HepG2 (cell line): ENCODE measurements around the gene SULT6B1. TPM values are rescaled to one million over a fixed set of nuclear protein-coding genes. Genes with fewer than 3 reads are reported as not detected.
A peak's percentile ranks its signal among the peaks of the same experiment; 100 is the strongest.

Experiments used
- ATF7 ChIP-seq, 2 experiments: fragments of 450-650 bp in 1 of 2; sonication (generic) in 1 of 2; formaldehyde crosslinking in 1 of 2; IDR thresholded peaks; 2 replicates each; pipeline versions ENCODE4 v1.4.0 to v1.6.1; 2016 to 2020; ENCODE audit warnings: antibody characterized with exemption in 1 of 2, mild to moderate bottlenecking in 1 of 2, missing genetic modification reagents in 1 of 2
- BHLHE40 ChIP-seq: IDR thresholded peaks from 2 replicates; pipeline ENCODE4 v1.6.1; 2011; ENCODE audit warnings: low read length, improper control_type of control experiment
- DNMT3B ChIP-seq: conservative IDR thresholded peaks from 2 replicates; pipeline ENCODE4 v1.6.1; 2016; ENCODE audit warnings: missing biosample characterization, control low read depth
- FUBP1 ChIP-seq: sonication (generic); formaldehyde crosslinking; IDR thresholded peaks from 2 replicates; pipeline ENCODE4 v1.5.1; 2020; ENCODE audit warnings: missing genetic modification reagents, mild to moderate bottlenecking, borderline replicate concordance
- IRF9 ChIP-seq: sonication (generic); formaldehyde crosslinking; IDR thresholded peaks from 2 replicates; pipeline ENCODE4 v1.8.0; 2022; ENCODE audit warnings: missing genetic modification reagents, mild to moderate bottlenecking, borderline replicate concordance
- ISL2 ChIP-seq: sonication (generic); formaldehyde crosslinking; IDR thresholded peaks from 2 replicates; pipeline ENCODE4 v1.5.0; 2020; ENCODE audit warnings: missing genetic modification reagents
- PBX2 ChIP-seq: IDR thresholded peaks from 2 replicates; pipeline ENCODE4 v1.6.1; 2016; ENCODE audit warnings: control low read depth
- PHF5A ChIP-seq: IDR thresholded peaks from one replicate; pipeline ENCODE4 v1.6.1; 2018; ENCODE audit warnings: low read depth, missing genetic modification reagents; ENCODE audit not compliant: unreplicated experiment
- REST ChIP-seq, 2 experiments: IDR thresholded peaks; 2 replicates each; pipeline ENCODE4 v1.6.1; 2011 to 2012; ENCODE audit warnings: low read length in 2 of 2, borderline replicate concordance in 1 of 2, low read depth in 1 of 2, mild to moderate bottlenecking in 1 of 2, moderate library complexity in 1 of 2
- RFXAP ChIP-seq: sonication (generic); formaldehyde crosslinking; IDR thresholded peaks from 2 replicates; pipeline ENCODE4 v1.4.0; 2020; ENCODE audit warnings: missing genetic modification reagents, borderline replicate concordance
- SMYD3 ChIP-seq: sonication (generic); formaldehyde crosslinking; IDR thresholded peaks from 2 replicates; pipeline ENCODE4 v1.8.1; 2023; ENCODE audit warnings: mild to moderate bottlenecking, missing genetic modification reagents
- STAG1 ChIP-seq: sonication (generic); formaldehyde crosslinking; IDR thresholded peaks from 2 replicates; pipeline ENCODE4 v1.4.0; 2020; ENCODE audit warnings: missing genetic modification reagents
- TEAD2 ChIP-seq: sonication (generic); formaldehyde crosslinking; IDR thresholded peaks from 2 replicates; pipeline ENCODE4 v1.9.0; 2021; ENCODE audit warnings: missing genetic modification reagents
- YEATS2 ChIP-seq: sonication (generic); formaldehyde crosslinking; IDR thresholded peaks from 2 replicates; pipeline ENCODE4 v1.4.0; 2020; ENCODE audit warnings: missing genetic modification reagents, borderline replicate concordance
- ZNF253 ChIP-seq: sonication (generic); formaldehyde crosslinking; IDR thresholded peaks from 2 replicates; pipeline ENCODE4 v1.8.0; 2022; ENCODE audit warnings: mild to moderate bottlenecking, missing genetic modification reagents, borderline replicate concordance
- ZNF274 ChIP-seq: sonication (generic); formaldehyde crosslinking; IDR thresholded peaks from 2 replicates; pipeline ENCODE4 v1.5.1; 2020; ENCODE audit warnings: mild to moderate bottlenecking, missing genetic modification reagents
- ZUFSP ChIP-seq: sonication (generic); formaldehyde crosslinking; IDR thresholded peaks from 2 replicates; pipeline ENCODE4 v1.9.0; 2021; ENCODE audit warnings: missing genetic modification reagents, mild to moderate bottlenecking, borderline replicate concordance
- polyA plus RNA-seq, 8 experiments: library from polyadenylated mRNA; depleted of rRNA in 3 of 8; stranded (reverse) in 7 of 8; unstranded in 1 of 8; fragments of >200 nt; fragmentation: Illumina TruSeq in 4 of 8; extraction: Trizol in 4 of 8; gene quantifications; 2 replicates each; pipeline versions ENCODE4 v1.2.1 to v1.2.3, GENCODE V29; 2011 to 2016; ENCODE audit warnings: low read depth in 4 of 8, missing spikeins in 1 of 8, mixed read lengths in 1 of 8; ENCODE audit not compliant: insufficient read depth in 1 of 8
- total RNA-seq, 5 experiments: library from RNA; depleted of rRNA; stranded (reverse); fragments of >200 nt; fragmentation: Illumina TruSeq; extraction: Trizol; gene quantifications; 2 replicates each; pipeline ENCODE4 v1.2.3, GENCODE V29; 2016; ENCODE audit warnings: low read depth in 1 of 5

The SULT6B1 gene
- total and polyA plus RNA-seq, 2 of the 13 experiments (the other 11 are each of a cell fraction or from before 2014, with no cell fraction given), result not detected

- TF ChIP-seq REST (IDR thresholded peaks at IDR 0.05; ENCODE audit: borderline replicate concordance in 1 of 2, low read depth in 1 of 2, low read length in 2 of 2), result no peak
- no peak for TF ChIP-seq PBX2 (CRISPR knock-in tag)
- no peak for TF ChIP-seq STAG1
- TF ChIP-seq RFXAP, result no peak
- no peak for TF ChIP-seq ZUFSP
- TF ChIP-seq YEATS2 (CRISPR knock-in tag), result peak; percentile 91
- peak; percentile 26; the same call in 1 of the 2 replicates for TF ChIP-seq IRF9 (CRISPR knock-in tag)
- no peak; the same call in 1 of the 2 replicates for TF ChIP-seq ZNF253
- no peak for TF ChIP-seq FUBP1 (CRISPR knock-in tag)
- peak; percentile 24; the same call in 1 of the 2 replicates for TF ChIP-seq ISL2 (CRISPR knock-in tag)
- no peak for TF ChIP-seq BHLHE40
- TF ChIP-seq SMYD3, result no peak; the same call in none of the 2 replicates
- TF ChIP-seq PHF5A, result peak; percentile 69
- no peak for TF ChIP-seq ATF7 (IDR thresholded peaks at IDR 0.05)
- peak; percentile 43; the same call in 1 of the 2 replicates for TF ChIP-seq ATF7 (CRISPR knock-in tag; IDR thresholded peaks at IDR 0.05)
- peak; percentile 65; the same call in 1 of the 2 replicates for TF ChIP-seq DNMT3B (CRISPR knock-in tag)
- no peak for TF ChIP-seq TEAD2 (CRISPR knock-in tag)
- no peak for TF ChIP-seq ZNF274 (CRISPR knock-in tag)
Measured at GRCh38 chr2:37156857-37157714, 31.4 kb downstream of the SULT6B1 start, which contains the start of gene EIF2AK2 (continued).
